Kidney (tissue), 14 donors: Measurements from ENCODE around the gene ENTPD2. TPM values are rescaled to one million over a fixed set of nuclear protein-coding genes. Genes with fewer than 3 reads are reported as not detected.

Source experiments
- DNase-seq, 5 donors: peaks; one replicate each; pipeline ENCODE4 v3.0.0-alpha.2; 2013 to 2020
- FAIRE-seq: peaks from 2 replicates; lab custom pipeline; 2012; peaks lifted over from hg19 to GRCh38; lab: Jason Lieb, UNC
- H3K27ac ChIP-seq, 2 donors: one replicate each; pipeline ENCODE4 v1.7.0; 2013; ENCODE audit warnings: low read depth in 2 of 2, low read length in 2 of 2, inconsistent platforms in 1 of 2
- H3K27me3 ChIP-seq: one replicate; pipeline ENCODE4 v1.7.1; 2013; ENCODE audit warnings: low read length, inconsistent platforms; ENCODE audit not compliant: control insufficient read depth, insufficient read depth
- H3K36me3 ChIP-seq, 3 donors: one replicate each; pipeline versions ENCODE4 v1.7.0 to v1.7.1; 2013; ENCODE audit warnings: low read length in 3 of 3, control low read depth in 1 of 3, inconsistent platforms in 1 of 3; ENCODE audit not compliant: insufficient read depth in 3 of 3, control insufficient read depth in 2 of 3
- H3K4me1 ChIP-seq, 3 donors: one replicate each; pipeline versions ENCODE4 v1.7.0 to v1.7.1; 2013; ENCODE audit warnings: low read length in 3 of 3, inconsistent platforms in 1 of 3, low read depth in 1 of 3; ENCODE audit not compliant: control insufficient read depth in 2 of 3, insufficient read depth in 2 of 3
- H3K4me3 ChIP-seq, 3 donors: one replicate each; pipeline versions ENCODE4 v1.7.0 to v1.8.1; 2013; ENCODE audit warnings: low read length in 3 of 3, control low read depth in 1 of 3, inconsistent platforms in 1 of 3
- H3K9ac ChIP-seq, 3 donors: one replicate each; pipeline versions ENCODE4 v1.7.0 to v1.7.1; 2013; ENCODE audit warnings: low read length in 3 of 3, control low read depth in 1 of 3, inconsistent platforms in 1 of 3
- H3K9me3 ChIP-seq, 3 donors: one replicate each; pipeline versions ENCODE4 v1.7.0 to v1.7.1; 2013; ENCODE audit warnings: low read length in 3 of 3, control low read depth in 1 of 3, inconsistent platforms in 1 of 3; ENCODE audit not compliant: control insufficient read depth in 2 of 3, insufficient read depth in 1 of 3
- CTCF ChIP-seq: IDR thresholded peaks from 3 replicates; pipeline ENCODE4 v1.5.1; 2012; ENCODE audit warnings: mild to moderate bottlenecking, moderate library complexity, borderline replicate concordance; ENCODE audit not compliant: insufficient read depth; ENCODE audit errors: extremely low read depth
- intact Hi-C: fragments of 100-400 bp; cut with DNase I; formaldehyde crosslinking; loops from one replicate; pipeline ENCODE4 v1.11.1; 2022
- polyA plus RNA-seq: library from polyadenylated mRNA; stranded (reverse); fragments of 350-450 nt; fragmentation: Illumina TruSeq; extraction: RNeasy Lipid Tissue Mini Kit (QIAGEN cat#74804); gene quantifications from one replicate; pipeline ENCODE4 v1.2.3, GENCODE V29; 2014; ENCODE audit warnings: low read depth, low replicate concordance; ENCODE audit not compliant: insufficient read depth
- total RNA-seq: library from RNA; stranded (reverse); fragmentation: NEBNext Ultra II Directional; extraction: Animal tissue kit (Norgen Biotek cat#: 25700); gene quantifications from one replicate; pipeline ENCODE4 v1.2.1, GENCODE V29; 2021
- donor health status: control.
- donor health status: control.
- donor health status: control.
- donor health status: control.
- donor health status: control.
- donor health status: DM: yes; HTN: yes; CAD: no.
- donor health status: Normal renal cell carcinoma (clear cell type).

The ENTPD2 gene
- total and polyA plus RNA-seq, 2 donors from 2014 or later: 5.5 to 9.3 TPM

DNA sequence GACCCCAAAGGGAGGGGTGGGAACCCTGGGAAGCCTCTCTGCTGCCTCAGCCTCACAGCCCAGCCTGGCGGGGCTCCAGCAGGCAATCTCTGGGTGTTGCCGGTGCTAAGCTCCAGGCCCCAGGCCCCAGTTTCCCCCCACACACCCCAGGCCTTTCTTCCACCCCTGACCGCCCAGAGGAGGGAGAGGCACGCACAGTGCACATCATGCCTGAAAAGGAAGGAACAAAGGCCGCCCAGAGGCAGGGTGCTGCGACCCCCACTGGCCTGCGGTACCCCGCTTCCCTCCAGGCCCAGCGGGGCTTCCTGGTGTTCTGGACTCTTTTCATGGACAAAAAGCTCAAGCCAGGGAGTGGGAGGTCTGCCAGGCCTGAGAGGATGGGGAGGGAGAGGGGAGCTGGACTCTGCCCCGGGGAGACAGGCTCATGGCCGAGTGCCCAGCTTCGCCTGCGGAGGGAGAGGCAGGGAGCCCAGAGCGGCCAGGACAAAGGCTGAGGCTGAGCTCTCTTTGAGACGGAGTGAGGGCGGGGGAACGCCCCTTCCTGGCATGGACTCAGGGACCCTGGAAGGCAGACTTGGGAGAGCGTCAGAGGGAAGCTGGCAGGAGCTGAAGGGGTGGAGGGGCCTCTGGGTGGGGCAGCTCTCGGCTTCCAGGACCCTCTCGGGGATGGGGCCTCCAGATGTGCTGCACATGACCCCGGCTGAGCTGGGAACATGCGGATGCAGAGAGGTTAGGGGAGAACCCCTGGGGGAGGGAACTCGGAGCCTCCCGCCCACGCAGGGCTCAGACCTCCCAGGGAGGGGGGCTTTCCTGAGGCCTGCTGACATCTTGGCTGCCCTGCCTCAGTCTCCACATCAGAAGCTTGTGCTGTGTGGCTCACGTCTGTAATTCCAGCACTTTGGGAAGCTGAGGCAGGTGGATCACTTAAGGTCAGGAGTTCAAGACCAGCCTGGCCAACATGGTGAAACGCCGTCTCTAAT, 1.8 kb upstream of the ENTPD2 start:
- Histone ChIP-seq H3K9ac (no peak overlapping the region), H3K4me1 (peaks cover 0 to 18% (median 5%) of the 10 kb centered on the region in 3 donors), H3K36me3 (no peaks in the 10 kb centered on the region), H3K27ac (peak overlapping the region; percentile 77 to 85), H3K4me3 (no peak overlapping the region), H3K27me3 (peaks cover 4% of the 10 kb centered on the region), H3K9me3 (no peaks in the 10 kb centered on the region)
- no peak for TF ChIP-seq CTCF
- FAIRE-seq (no peak), DNase-seq (peak; percentile 75 to 96 (median 80))
- intact Hi-C loops: no loop called here

DNA sequence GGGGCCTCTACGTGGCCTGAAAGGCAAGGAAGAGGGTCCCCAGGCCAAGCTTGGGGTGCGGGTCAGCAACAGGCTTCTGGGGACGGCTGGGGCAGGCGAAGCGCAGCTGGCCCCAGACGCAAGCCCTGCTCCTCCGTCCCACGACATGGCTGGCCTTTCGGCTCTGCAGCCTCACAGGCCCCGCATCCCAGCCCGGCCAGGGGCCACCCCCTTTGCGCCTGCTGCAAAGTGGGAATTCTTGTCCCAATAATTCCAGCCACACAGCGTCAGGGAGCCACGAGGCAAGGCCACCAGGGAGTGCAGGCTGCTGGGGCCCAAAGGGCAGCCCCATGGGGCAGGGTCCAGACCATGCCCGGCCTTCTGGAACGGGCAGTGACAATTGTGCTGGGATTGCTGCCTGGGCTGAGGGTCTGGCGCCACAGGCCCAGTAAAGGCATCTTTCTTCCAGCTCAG, 1.1 kb upstream of the ENTPD2 start:
- Histone ChIP-seq H3K27ac (peak overlapping the region; percentile 77 to 85), H3K4me3 (peak overlapping the region in 1 of 3 donors; percentile 52), H3K27me3 (peaks cover 4% of the 10 kb centered on the region), H3K9ac (no peak overlapping the region), H3K36me3 (no peaks in the 10 kb centered on the region), H3K9me3 (no peaks in the 10 kb centered on the region), H3K4me1 (peaks cover 0 to 18% (median 5%) of the 10 kb centered on the region in 3 donors)
- FAIRE-seq: no peak
- TF ChIP-seq CTCF: no peak
- DNase-seq: peak in 1 of 5 donors; percentile 34
- intact Hi-C loops: no loop called here

GRCh38 chr9:137052998-137053943, 590 bp downstream of the ENTPD2 start:
- intact Hi-C loops: no loop called here

More at GRCh38 chr9:137052998-137053943, 590 bp downstream of the ENTPD2 start:
- Histone ChIP-seq H3K4me1 (peaks cover 0 to 18% (median 5%) of the 10 kb centered on the region in 3 donors), H3K4me3 (no peak overlapping the region), H3K27ac (no peak overlapping the region), H3K27me3 (peaks cover 13% of the 10 kb centered on the region), H3K9me3 (no peaks in the 10 kb centered on the region), H3K9ac (no peak overlapping the region), H3K36me3 (no peaks in the 10 kb centered on the region)
- no peak for TF ChIP-seq CTCF
- no peak for DNase-seq
- no peak for FAIRE-seq
